ENCODE measurements around the gene SLC2A13.
A peak's percentile ranks its signal among the peaks of the same experiment; 100 is the strongest.
"Not testable (repeated sequence)": the region's sequence is repeated elsewhere in the genome, so short reads cannot be mapped to it uniquely, and the experiment has no call there.

SLC2A13 gene

DNA sequence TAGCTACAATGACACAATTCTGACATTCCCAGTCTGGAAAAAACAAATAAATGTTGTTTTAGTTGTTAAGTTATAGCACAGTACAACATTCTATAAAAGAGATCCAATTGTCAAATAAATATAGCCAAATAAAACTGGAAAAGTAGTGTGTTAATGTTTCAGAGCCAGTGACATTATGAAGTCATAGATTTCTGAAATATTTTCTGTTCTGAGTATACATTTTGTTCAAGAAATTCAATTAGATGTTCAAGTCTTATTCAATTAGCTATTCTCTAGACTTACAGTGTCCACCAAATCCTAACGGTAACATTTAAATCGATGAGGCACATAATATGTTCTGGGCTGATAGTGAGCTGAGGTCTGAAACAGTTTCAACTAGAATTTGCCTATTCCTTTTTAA lies 290.1 kb downstream of the SLC2A13 start:
- DNase-seq (ENCODE audit: low read depth), result no peak
- no peak overlapping the region for H3K4me3 ChIP-seq (ENCODE audit: low read depth, low read length)
- no peak for TF ChIP-seq CTCF (IDR thresholded peaks at IDR 0.05; ENCODE audit: insufficient read depth, low read depth, low read length, missing control alignments)

- no peak for DNase-seq (ENCODE audit: low read depth)
- H3K4me3 ChIP-seq (ENCODE audit: low read depth, low read length), result no peak overlapping the region
- no peak for TF ChIP-seq CTCF (IDR thresholded peaks at IDR 0.05; ENCODE audit: insufficient read depth, low read depth, low read length, missing control alignments)
Observed at GRCh38 chr12:39814626-39815025, 291.3 kb downstream of the SLC2A13 start.

GRCh38 chr12:39813776-39814175 lies 292.1 kb downstream of the SLC2A13 start:
- no peak for DNase-seq (ENCODE audit: low read depth)
- H3K4me3 ChIP-seq (ENCODE audit: low read depth, low read length), result no peak overlapping the region
- TF ChIP-seq CTCF (IDR thresholded peaks at IDR 0.05; ENCODE audit: insufficient read depth, low read depth, low read length, missing control alignments), result no peak

DNA sequence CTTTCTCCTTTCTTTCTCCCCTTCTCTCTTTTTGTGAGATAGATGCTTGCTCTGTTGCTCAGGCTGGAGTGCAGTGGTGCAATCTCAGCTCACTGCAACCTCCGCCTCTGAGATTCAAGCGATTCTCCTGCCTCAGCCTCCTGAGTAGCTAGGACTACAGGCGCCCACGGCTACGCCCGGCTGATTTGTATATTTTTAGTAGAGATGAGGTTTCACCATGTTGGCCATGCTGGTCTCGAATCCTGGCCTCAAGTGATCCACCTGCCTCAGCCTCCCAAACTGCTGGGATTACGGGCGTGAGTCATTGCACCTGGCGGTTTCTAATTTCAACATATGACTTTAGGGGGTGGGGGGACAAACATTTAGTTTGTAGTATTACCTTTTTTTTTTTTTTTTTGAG lies 293.4 kb downstream of the SLC2A13 start:
- not testable (repeated sequence) for DNase-seq (ENCODE audit: low read depth); H3K4me3 ChIP-seq (ENCODE audit: low read depth, low read length)

- no peak for TF ChIP-seq CTCF (IDR thresholded peaks at IDR 0.05; ENCODE audit: insufficient read depth, low read depth, low read length, missing control alignments)
- no peak overlapping the region for H3K4me3 ChIP-seq (ENCODE audit: low read depth, low read length)
- DNase-seq (ENCODE audit: low read depth), result peak; percentile 18
Observed at GRCh38 chr12:39807043-39807442, 298.8 kb downstream of the SLC2A13 start.

GRCh38 chr12:39805651-39806050 lies 300.2 kb downstream of the SLC2A13 start:
- TF ChIP-seq CTCF (IDR thresholded peaks at IDR 0.05; ENCODE audit: insufficient read depth, low read depth, low read length, missing control alignments), result no peak
- no peak for DNase-seq (ENCODE audit: low read depth)
- H3K4me3 ChIP-seq (ENCODE audit: low read depth, low read length), result no peak overlapping the region

GRCh38 chr12:39804898-39805297 lies 301.0 kb downstream of the SLC2A13 start:
- no peak for TF ChIP-seq CTCF (IDR thresholded peaks at IDR 0.05; ENCODE audit: insufficient read depth, low read depth, low read length, missing control alignments)
- DNase-seq (ENCODE audit: low read depth), result no peak
- no peak overlapping the region for H3K4me3 ChIP-seq (ENCODE audit: low read depth, low read length)
